Ectodermal cell (in vitro differentiated cells): ENCODE data around the gene CYP2D6.

Source experiments
- H3K27ac ChIP-seq: 2 replicates; pipeline ENCODE4 v1.7.0; 2013; ENCODE audit warnings: mild to moderate bottlenecking, low read depth, low read length; ENCODE audit not compliant: insufficient read depth, poor library complexity, severe bottlenecking
- H3K27me3 ChIP-seq: 2 replicates; pipeline ENCODE4 v1.7.0; 2013; ENCODE audit warnings: mild to moderate bottlenecking, low read length; ENCODE audit not compliant: insufficient read depth, control insufficient read depth, poor library complexity, severe bottlenecking
- H3K36me3 ChIP-seq: one replicate; pipeline ENCODE4 v1.7.0; 2013; ENCODE audit warnings: low read length; ENCODE audit not compliant: control insufficient read depth, insufficient read depth
- H3K4me1 ChIP-seq: one replicate; pipeline ENCODE4 v1.7.0; 2013; ENCODE audit warnings: low read length; ENCODE audit not compliant: control insufficient read depth, insufficient read depth
- H3K4me3 ChIP-seq: 2 replicates; pipeline ENCODE4 v1.7.0; 2013; ENCODE audit warnings: low read depth, low read length, control low read depth; ENCODE audit not compliant: insufficient read depth
- H3K9me3 ChIP-seq: 2 replicates; pipeline ENCODE4 v1.7.0; 2013; ENCODE audit warnings: mild to moderate bottlenecking, low read length, moderate library complexity; ENCODE audit not compliant: control insufficient read depth
- whole genome bisulfite sequencing, 2 experiments: methylation state at CpG; one replicate each; pipeline ENCODE4 v1.1.7; 2013; ENCODE audit warnings: missing lambda C conversion rate in 2 of 2; 5-methylcytosine and 5-hydroxymethylcytosine counted together

Gene CYP2D6

DNA sequence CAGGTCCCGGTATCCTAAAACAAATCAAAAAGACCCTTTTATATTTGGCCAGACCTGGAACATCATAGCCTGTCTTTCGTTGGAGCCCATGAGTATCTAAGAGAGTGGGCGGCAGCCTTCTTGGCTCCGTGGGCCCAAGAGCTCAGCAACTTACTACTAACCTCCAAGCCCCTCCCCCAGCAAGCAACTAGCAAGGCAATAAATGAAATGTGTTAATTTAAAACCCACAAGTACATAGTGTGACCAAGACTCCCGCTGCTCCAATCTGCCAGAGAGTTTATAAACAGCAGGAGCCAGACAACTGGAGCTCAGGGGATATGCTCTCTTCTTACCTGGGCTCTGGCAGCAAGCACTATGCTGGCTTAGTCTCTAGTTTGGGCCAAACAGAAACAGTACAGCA, 40.8 kb upstream of the CYP2D6 start:
- Histone ChIP-seq H3K4me3 (no peak overlapping the region), H3K27me3 (no peaks in the 10 kb centered on the region), H3K4me1 (no peaks in the 10 kb centered on the region), H3K36me3 (no peaks in the 10 kb centered on the region), H3K9me3 (no peaks in the 10 kb centered on the region), H3K27ac (no peak overlapping the region)
- 84 to 89% methylated on average over 5 of the region's 5 CpGs for WGBS, 2 experiments

DNA sequence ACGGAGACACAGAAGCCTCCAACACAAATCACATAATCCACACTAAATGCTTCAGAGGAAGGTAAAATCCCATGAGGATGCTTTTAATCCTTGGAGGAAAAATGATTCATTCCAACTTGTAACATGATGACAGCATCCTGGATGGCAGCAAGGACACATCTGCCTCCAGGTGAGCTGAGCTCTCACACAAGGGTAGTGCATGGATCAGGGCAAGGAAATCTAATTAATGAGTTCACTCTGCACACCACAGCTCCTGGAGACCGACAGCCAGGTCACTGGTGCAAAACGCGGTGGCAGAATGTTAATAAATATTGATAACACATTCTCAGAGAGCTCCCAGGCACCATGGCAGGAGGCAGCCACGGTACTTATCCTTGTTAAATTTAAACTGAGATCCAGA, 40.3 kb upstream of the CYP2D6 start:
- Histone ChIP-seq H3K27me3 (no peaks in the 10 kb centered on the region), H3K36me3 (no peaks in the 10 kb centered on the region), H3K4me1 (no peaks in the 10 kb centered on the region), H3K9me3 (no peaks in the 10 kb centered on the region), H3K4me3 (no peak overlapping the region), H3K27ac (no peak overlapping the region)
- WGBS, 2 experiments = 94 to 95% methylated on average over 5 of the region's 5 CpGs

DNA sequence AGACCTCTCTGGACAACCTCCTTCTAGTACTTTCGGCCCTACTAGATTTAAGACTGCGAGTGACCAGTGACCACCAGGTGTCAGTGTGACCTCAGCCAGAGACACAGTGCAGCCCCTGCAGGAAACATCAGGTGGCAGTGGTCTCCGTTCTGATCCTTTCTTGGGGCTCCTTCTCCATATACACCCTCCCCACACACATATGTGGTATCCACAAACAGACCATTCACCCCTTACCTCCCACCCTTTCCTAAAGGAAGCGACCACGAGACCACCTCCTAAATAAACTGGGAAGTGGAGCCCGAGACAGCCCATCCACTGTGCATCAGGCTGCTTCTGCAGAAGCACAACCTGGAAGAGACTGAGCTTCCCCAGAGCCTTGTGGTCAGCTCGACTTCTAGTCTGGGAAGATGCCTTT, 38.5 kb upstream of the CYP2D6 start:
- Histone ChIP-seq H3K4me1 (no peaks in the 10 kb centered on the region), H3K27ac (no peak overlapping the region), H3K9me3 (no peaks in the 10 kb centered on the region), H3K4me3 (no peak overlapping the region), H3K27me3 (no peaks in the 10 kb centered on the region), H3K36me3 (no peaks in the 10 kb centered on the region)
- 41 to 44% methylated on average over 7 of the region's 7 CpGs for WGBS, 2 experiments

DNA sequence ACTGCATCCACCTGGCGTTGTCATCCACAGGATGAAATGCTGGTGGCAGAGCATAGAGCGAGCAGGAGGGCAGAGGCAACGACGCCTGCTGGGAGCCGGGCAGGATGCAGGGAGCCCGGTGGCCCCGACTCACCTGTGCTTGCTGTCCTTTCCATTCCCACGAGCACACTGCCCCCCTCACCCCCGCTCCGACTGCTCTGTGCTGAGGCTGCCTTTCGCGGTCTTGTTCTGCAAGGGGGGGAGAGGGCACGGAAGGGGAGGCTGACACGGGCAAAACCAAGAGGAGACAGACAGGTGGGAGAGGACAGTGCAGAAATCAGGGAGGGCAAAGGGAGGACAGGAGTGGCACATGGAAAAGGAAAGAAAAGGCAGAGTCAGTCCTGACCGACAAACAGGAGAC, 37.9 kb upstream of the CYP2D6 start:
- 96% methylated on average over 15 of the region's 15 CpGs for WGBS, 2 experiments
- no peak overlapping the region for H3K4me3 ChIP-seq
- no peaks in the 10 kb centered on the region for H3K9me3 ChIP-seq
- H3K4me1 ChIP-seq = no peaks in the 10 kb centered on the region
- no peaks in the 10 kb centered on the region for H3K27me3 ChIP-seq
- H3K27ac ChIP-seq = no peak overlapping the region
- no peaks in the 10 kb centered on the region for H3K36me3 ChIP-seq

DNA sequence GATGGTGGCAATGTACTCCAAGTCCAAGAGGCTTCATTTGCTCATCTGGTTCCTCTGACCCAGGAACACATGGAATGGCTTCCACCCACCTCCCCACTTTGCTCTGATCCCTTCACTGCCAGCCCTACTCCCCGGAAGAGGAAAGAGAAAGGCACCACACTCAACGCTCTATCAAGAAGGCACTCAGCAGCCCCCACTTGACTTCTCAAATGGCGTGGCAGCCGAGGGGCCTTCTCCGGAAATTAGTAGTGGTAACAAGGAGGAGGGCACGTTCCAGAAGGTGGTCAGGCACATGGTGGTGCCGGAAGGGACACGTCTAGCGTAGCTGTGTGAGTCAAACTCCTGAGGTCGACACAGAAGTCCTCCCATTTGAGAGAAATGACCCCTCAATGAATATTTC, 36.5 kb upstream of the CYP2D6 start:
- 90% methylated on average over 10 of the region's 10 CpGs for WGBS, 2 experiments
- H3K36me3 ChIP-seq = no peaks in the 10 kb centered on the region
- H3K4me1 ChIP-seq = no peaks in the 10 kb centered on the region

DNA sequence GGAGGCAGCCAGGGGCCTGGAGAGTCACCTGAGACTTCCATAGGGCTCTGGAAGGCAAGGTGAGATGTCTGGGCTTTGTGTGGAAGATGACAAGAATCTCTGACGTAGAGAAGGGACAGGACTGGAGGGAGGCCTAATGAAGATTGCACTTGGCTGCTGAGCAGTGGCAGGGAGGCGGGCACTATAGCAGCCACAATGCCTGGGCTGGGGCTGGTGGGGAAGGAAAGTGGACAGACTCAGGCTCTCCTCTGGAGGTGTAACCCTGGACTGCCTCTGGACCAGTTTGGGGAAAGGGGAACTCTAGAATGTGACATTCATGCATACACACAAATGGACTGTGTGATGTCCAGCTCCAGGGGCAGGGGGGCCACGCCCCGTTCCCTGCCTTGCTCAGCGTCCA, 34.3 kb upstream of the CYP2D6 start:
- 95% methylated on average over 5 of the region's 5 CpGs for WGBS, 2 experiments
- Histone ChIP-seq H3K27ac (no peak overlapping the region), H3K27me3 (no peaks in the 10 kb centered on the region), H3K4me3 (no peak overlapping the region), H3K36me3 (no peaks in the 10 kb centered on the region), H3K9me3 (no peaks in the 10 kb centered on the region), H3K4me1 (no peaks in the 10 kb centered on the region)

More for the DNA sequence above, 36.5 kb upstream of the CYP2D6 start:
- H3K9me3 ChIP-seq = no peaks in the 10 kb centered on the region
- no peak overlapping the region for H3K27ac ChIP-seq
- H3K4me3 ChIP-seq = no peak overlapping the region
- H3K27me3 ChIP-seq = no peaks in the 10 kb centered on the region

DNA sequence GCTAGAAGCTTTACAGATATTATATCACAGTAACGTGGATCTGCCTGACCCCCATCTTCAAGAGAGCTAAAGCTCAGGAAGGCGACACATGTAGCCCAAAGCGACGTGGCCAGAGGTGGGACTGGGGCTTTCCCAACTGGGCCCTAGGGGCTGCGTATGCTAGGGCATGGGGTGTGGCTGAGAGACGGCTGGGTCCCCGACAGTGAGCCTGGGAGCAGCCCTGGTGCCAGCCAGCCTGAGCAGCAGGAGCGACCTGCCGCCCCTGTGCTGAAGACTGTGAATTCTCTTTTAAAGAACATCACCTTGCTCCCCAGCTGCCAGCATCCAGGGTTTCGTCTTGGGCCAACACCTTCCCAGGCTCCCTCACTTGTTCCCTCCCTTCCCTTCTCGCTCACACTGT, 32.9 kb upstream of the CYP2D6 start:
- 96% methylated on average over 11 of the region's 11 CpGs for WGBS, 2 experiments
- H3K27me3 ChIP-seq = no peaks in the 10 kb centered on the region
- no peaks in the 10 kb centered on the region for H3K36me3 ChIP-seq
- H3K27ac ChIP-seq = no peak overlapping the region
- H3K4me3 ChIP-seq = no peak overlapping the region
- H3K4me1 ChIP-seq = no peaks in the 10 kb centered on the region
- no peaks in the 10 kb centered on the region for H3K9me3 ChIP-seq

DNA sequence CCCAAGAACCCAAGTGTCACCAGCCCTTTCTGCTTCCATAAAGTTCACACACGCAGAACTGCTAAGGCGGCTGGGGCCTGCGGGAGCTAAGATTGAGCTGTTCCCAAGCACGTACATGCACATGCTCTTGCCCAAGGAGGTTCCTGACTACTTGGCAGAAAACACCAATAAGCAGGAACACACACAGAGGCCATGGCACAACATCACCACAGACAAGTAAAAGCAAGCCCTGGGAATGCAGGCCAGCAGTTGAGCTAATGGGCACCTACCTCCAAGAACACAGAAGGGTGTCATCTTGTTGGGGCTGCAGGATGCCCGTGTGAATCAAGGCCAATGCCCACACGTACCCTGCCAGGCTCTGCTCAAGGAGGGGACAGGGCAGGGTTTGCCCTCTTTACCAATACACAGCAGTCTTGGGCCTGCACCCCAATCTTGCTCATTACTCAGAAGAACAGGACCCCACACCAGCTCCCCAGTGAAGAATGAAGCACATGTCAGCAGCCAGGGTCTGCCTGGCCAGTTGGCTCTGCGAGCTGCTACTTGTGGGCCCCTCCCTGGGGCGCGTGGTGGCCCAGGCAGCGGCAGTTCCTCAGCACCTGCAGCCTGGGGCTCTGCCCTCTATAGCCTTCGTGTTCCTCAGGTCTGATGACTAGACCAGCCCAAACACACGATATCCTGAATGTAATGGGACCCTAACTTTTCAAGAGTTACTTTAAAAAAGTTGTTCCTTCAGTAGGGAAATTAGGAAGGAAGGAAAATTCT, 32.3 kb upstream of the CYP2D6 start:
- no peaks in the 10 kb centered on the region for H3K36me3 ChIP-seq
- WGBS, 2 experiments = 97% methylated on average over 12 of the region's 12 CpGs

DNA sequence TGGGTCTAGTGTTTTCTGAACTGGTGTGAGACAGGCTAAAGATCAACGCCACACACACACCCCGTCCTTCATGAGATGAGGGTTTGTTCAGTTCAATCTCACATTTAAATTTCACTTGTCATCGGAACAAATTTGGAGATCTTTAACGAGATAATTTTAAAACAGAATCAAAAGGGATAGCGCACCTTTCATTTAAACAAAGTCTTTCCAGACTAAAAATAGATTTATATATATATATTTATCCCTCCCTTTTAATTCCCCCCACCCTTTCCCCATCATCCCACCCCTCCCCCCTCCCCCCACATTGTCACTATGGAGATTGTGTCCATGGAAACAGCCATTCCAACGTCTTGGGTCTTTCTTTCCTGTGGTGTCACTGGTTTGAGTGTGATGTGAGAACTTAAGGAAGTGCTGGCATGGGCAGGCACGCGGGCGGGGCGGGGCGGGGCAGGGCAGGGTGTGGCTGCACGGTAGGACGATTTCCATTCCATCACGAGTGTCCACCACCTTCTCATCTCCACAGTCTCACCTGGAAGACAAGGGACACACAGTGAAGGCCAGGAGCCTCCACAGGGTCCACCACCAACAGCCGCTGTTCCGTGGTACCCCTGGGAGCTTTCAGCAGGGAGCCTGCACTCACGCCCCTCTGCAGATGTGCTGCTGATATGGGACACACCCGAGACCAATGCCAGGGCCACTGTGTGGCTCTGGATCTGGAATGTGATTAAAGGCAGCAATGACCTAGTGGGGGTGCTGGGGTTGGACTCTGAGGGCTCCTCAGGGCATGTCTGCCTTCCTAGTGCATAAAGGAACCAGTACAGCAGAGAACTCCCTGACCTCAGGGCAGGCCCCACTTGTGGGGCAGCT, 30.5 kb upstream of the CYP2D6 start:
- Histone ChIP-seq H3K27ac (no peak overlapping the region), H3K4me1 (no peaks in the 10 kb centered on the region), H3K4me3 (no peak overlapping the region), H3K9me3 (no peaks in the 10 kb centered on the region), H3K27me3 (no peaks in the 10 kb centered on the region), H3K36me3 (no peaks in the 10 kb centered on the region)
- 85 to 91% methylated on average over 17 to 18 of the region's 18 CpGs for WGBS, 2 experiments

More for the DNA sequence above, 32.3 kb upstream of the CYP2D6 start:
- Histone ChIP-seq H3K4me1 (no peaks in the 10 kb centered on the region), H3K27ac (no peak overlapping the region), H3K9me3 (no peaks in the 10 kb centered on the region), H3K4me3 (no peak overlapping the region), H3K27me3 (no peaks in the 10 kb centered on the region)

DNA sequence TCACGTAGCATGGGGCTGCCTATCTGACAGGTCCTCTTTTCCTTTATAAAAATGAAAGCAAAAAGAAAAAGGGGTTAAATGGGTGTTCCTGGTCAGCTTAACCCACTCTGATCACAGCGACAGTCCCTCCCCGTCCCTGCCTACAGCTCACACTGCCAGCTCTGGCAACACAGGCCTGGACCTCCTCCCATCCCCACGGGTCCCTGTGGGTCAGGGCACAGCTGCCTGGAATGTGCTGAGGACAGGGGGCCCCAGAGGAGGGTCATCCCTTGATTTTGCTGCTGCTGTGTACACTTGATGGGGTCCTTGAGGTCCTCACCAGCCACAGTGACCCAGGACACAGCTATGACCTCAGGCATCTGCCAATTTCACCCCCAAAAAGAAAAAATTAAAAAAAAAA, 29.6 kb upstream of the CYP2D6 start:
- no peaks in the 10 kb centered on the region for H3K4me1 ChIP-seq
- no peaks in the 10 kb centered on the region for H3K36me3 ChIP-seq
- WGBS, 2 experiments = 85 to 90% methylated on average over 3 to 4 of the region's 4 CpGs
- no peak overlapping the region for H3K27ac ChIP-seq
- H3K4me3 ChIP-seq = no peak overlapping the region
- H3K27me3 ChIP-seq = no peaks in the 10 kb centered on the region
- no peaks in the 10 kb centered on the region for H3K9me3 ChIP-seq
